Loucy (cell line): ENCODE data around the gene KYNU.
"Not testable (repeated sequence)": the region's sequence is repeated elsewhere in the genome, so short reads cannot be mapped to it uniquely, and the experiment has no call there.

ENCODE experiments used
- H2AFZ ChIP-seq: fragments of 200-600 bp; sonication (generic); 2 replicates; pipeline ENCODE4 v1.6.0; 2016; ENCODE audit warnings: antibody characterized with exemption, mild to moderate bottlenecking, low read length, moderate library complexity
- H3F3A ChIP-seq: fragments of 200-600 bp; 2 replicates; pipeline ENCODE4 v1.6.0; 2016; ENCODE audit warnings: antibody characterized with exemption, low read depth, mild to moderate bottlenecking
- H3K27me3 ChIP-seq: fragments of 200-600 bp; sonication (generic); 2 replicates; pipeline ENCODE4 v1.6.1; 2014; ENCODE audit warnings: low read length, mild to moderate bottlenecking; ENCODE audit not compliant: insufficient read depth, poor library complexity, severe bottlenecking
- H3K36me3 ChIP-seq: fragments of 200-600 bp; sonication (generic); 2 replicates; pipeline ENCODE4 v1.6.1; 2016; ENCODE audit warnings: low read length; ENCODE audit not compliant: insufficient read depth
- H3K4me1 ChIP-seq: fragments of 200-600 bp; sonication (generic); 2 replicates; pipeline ENCODE4 v1.5.1; 2014; ENCODE audit warnings: low read length, mild to moderate bottlenecking; ENCODE audit not compliant: insufficient read depth, poor library complexity, severe bottlenecking
- H3K4me2 ChIP-seq: fragments of 200-600 bp; sonication (generic); 2 replicates; pipeline ENCODE4 v1.6.0; 2014; ENCODE audit warnings: antibody characterized with exemption, low read length, low read depth, mild to moderate bottlenecking; ENCODE audit not compliant: poor library complexity, severe bottlenecking
- H3K4me3 ChIP-seq: fragments of 200-600 bp; sonication (generic); 2 replicates; pipeline ENCODE4 v1.5.1; 2014; ENCODE audit warnings: low read length, mild to moderate bottlenecking, mixed read lengths; ENCODE audit not compliant: poor library complexity, severe bottlenecking
- H3K79me2 ChIP-seq: fragments of 200-600 bp; sonication (generic); 2 replicates; pipeline ENCODE4 v1.6.1; 2014; ENCODE audit warnings: low read length; ENCODE audit not compliant: insufficient read depth
- H3K9ac ChIP-seq: fragments of 200-600 bp; sonication (generic); 2 replicates; pipeline ENCODE4 v1.6.0; 2014; ENCODE audit warnings: mild to moderate bottlenecking, low read depth, low read length, moderate library complexity; ENCODE audit not compliant: poor library complexity, severe bottlenecking
- H3K9me2 ChIP-seq: fragments of 200-600 bp; sonication (generic); replicated peaks from 2 replicates; pipeline ENCODE4 v1.6.1; 2016; ENCODE audit warnings: low read depth, low read length, mixed read lengths
- H3K9me3 ChIP-seq: fragments of 200-600 bp; sonication (generic); 2 replicates; pipeline ENCODE4 v1.6.1; 2014; ENCODE audit warnings: mild to moderate bottlenecking, antibody characterized with exemption, low read length, low read depth; ENCODE audit not compliant: insufficient read depth
- H4K20me1 ChIP-seq: fragments of 200-600 bp; sonication (generic); 2 replicates; pipeline ENCODE4 v1.6.0; 2014; ENCODE audit warnings: antibody characterized with exemption, low read length, mild to moderate bottlenecking; ENCODE audit not compliant: insufficient read depth, poor library complexity, severe bottlenecking
- CTCF ChIP-seq: fragments of 200-600 bp; sonication (generic); conservative IDR thresholded peaks from 2 replicates; pipeline ENCODE4 v1.5.1; 2014; ENCODE audit warnings: mild to moderate bottlenecking, antibody characterized with exemption, low read length
- EZH2phosphoT487 ChIP-seq: fragments of 200-600 bp; IDR thresholded peaks from 2 replicates; pipeline ENCODE4 v1.6.1; 2018; ENCODE audit warnings: antibody characterized with exemption, mild to moderate bottlenecking, moderate library complexity, borderline replicate concordance

Gene KYNU

GRCh38 chr2:143085125-143085784 is 207.8 kb downstream of the KYNU start:
- H3K4me3 ChIP-seq: no peak overlapping the region
- H4K20me1 ChIP-seq: no peaks in the 10 kb centered on the region
- H3K36me3 ChIP-seq: no peaks in the 10 kb centered on the region
- H3K4me2 ChIP-seq: no peak overlapping the region
- H3K4me1 ChIP-seq: peaks cover 10% of the 10 kb centered on the region
- H3K79me2 ChIP-seq: no peaks in the 10 kb centered on the region
- no peak overlapping the region for H3K9ac ChIP-seq
- no peak for TF ChIP-seq CTCF
- TF ChIP-seq EZH2phosphoT487: no peak
- H3K27me3 ChIP-seq: no peaks in the 10 kb centered on the region
- no peaks in the 10 kb centered on the region for H3K9me3 ChIP-seq
- no peaks in the 10 kb centered on the region for H3K9me2 ChIP-seq
- 0 out of 2 replicates have a peak overlapping the region, but pooled peaks have one; percentile 32 for H2AFZ ChIP-seq
- H3F3A ChIP-seq: no peaks in the 10 kb centered on the region

GRCh38 chr2:143087033-143087432 is 209.6 kb downstream of the KYNU start:
- Histone ChIP-seq H3F3A (no peaks in the 10 kb centered on the region), H2AFZ (no peak overlapping the region), H3K27me3 (no peaks in the 10 kb centered on the region), H3K4me3 (no peak overlapping the region), H4K20me1 (no peaks in the 10 kb centered on the region), H3K79me2 (no peaks in the 10 kb centered on the region), H3K4me1 (peaks cover 10% of the 10 kb centered on the region), H3K9ac (no peak overlapping the region), H3K4me2 (no peak overlapping the region), H3K9me2 (no peaks in the 10 kb centered on the region), H3K36me3 (no peaks in the 10 kb centered on the region), H3K9me3 (no peaks in the 10 kb centered on the region)
- TF ChIP-seq CTCF (no peak), EZH2phosphoT487 (no peak)

- no peaks in the 10 kb centered on the region for H3K9me3 ChIP-seq
- no peaks in the 10 kb centered on the region for H3K27me3 ChIP-seq
- H3K36me3 ChIP-seq: no peaks in the 10 kb centered on the region
- TF ChIP-seq CTCF (no peak), EZH2phosphoT487 (no peak)
- peaks cover 10% of the 10 kb centered on the region for H3K4me1 ChIP-seq
- H4K20me1 ChIP-seq: no peaks in the 10 kb centered on the region
- H3K9me2 ChIP-seq: no peaks in the 10 kb centered on the region
- no peaks in the 10 kb centered on the region for H3K79me2 ChIP-seq
- H3K4me2 ChIP-seq: no peak overlapping the region
- no peaks in the 10 kb centered on the region for H3F3A ChIP-seq
- no peak overlapping the region for H2AFZ ChIP-seq
- H3K9ac ChIP-seq: no peak overlapping the region
- H3K4me3 ChIP-seq: no peak overlapping the region
Measured at GRCh38 chr2:143088388-143088787, 210.9 kb downstream of the KYNU start.

GRCh38 chr2:143089520-143089919 is 212.1 kb downstream of the KYNU start:
- not testable (repeated sequence) for H3K79me2 ChIP-seq, H3K9ac ChIP-seq, H3K9me2 ChIP-seq, H3K27me3 ChIP-seq, H3K4me1 ChIP-seq, H2AFZ ChIP-seq, H3K4me2 ChIP-seq, H4K20me1 ChIP-seq, H3K9me3 ChIP-seq, H3K36me3 ChIP-seq, H3F3A ChIP-seq, H3K4me3 ChIP-seq
